ENCODE measurements around the gene AOC2.

DNA sequence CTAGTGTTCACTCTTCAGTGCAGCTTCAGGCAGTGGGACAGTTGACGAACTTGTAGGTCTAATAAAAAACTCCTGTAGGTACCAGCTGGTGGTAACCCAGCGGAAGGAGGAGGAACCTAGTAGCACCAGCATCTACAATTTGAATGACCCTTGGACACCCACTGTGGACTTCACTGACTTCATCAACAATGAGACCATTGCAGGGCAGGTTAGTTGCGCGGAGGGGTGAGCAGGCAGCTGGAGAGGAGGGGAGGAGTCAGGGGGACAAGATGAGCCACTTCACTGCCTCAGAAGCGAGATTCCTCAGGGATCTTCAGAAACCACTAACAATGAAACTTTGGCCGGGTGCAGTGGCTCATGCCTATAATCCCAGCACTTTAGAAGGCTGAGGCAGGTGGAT, 28.9 kb downstream of the AOC2 start:
- TF ChIP-seq SP5 (CRISPR knock-in tag; IDR thresholded peaks at IDR 0.05; ENCODE audit: borderline replicate concordance, low read depth), result no peak
- no peak for TF ChIP-seq MEF2D (CRISPR knock-in tag; IDR thresholded peaks at IDR 0.05)
- no peak for TF ChIP-seq RAD51 (IDR thresholded peaks at IDR 0.05; ENCODE audit: borderline replicate concordance)
- TF ChIP-seq ZNF431 (CRISPR knock-in tag; IDR thresholded peaks at IDR 0.05; ENCODE audit: borderline replicate concordance, low read depth), result no peak
- no peak for TF ChIP-seq ZNF24 (IDR thresholded peaks at IDR 0.05)
- TF ChIP-seq REL (CRISPR knock-in tag; conservative IDR thresholded peaks at IDR 0.05), result no peak

All from HepG2 (cell line).